Body of pancreas (tissue), 4 donors: ENCODE data around the gene EWSR1.
A peak's percentile ranks its signal among the peaks of the same experiment; 100 is the strongest.

ENCODE experiments used
- CTCF ChIP-seq, 7 experiments: fragments of 450-650 bp in 4 of 7; fragments of 200-600 bp in 3 of 7; sonication (generic) in 3 of 7; IDR thresholded peaks; one replicate each; pipeline ENCODE4 v1.5.1; 2016 to 2019; ENCODE audit warnings: antibody characterized with exemption in 7 of 7
- POLR2A ChIP-seq, 3 donors: fragments of 450-650 bp; IDR thresholded peaks; one replicate each; pipeline ENCODE4 v1.6.1; 2016; ENCODE audit warnings: antibody characterized with exemption in 3 of 3, mild to moderate bottlenecking in 2 of 3

DNA sequence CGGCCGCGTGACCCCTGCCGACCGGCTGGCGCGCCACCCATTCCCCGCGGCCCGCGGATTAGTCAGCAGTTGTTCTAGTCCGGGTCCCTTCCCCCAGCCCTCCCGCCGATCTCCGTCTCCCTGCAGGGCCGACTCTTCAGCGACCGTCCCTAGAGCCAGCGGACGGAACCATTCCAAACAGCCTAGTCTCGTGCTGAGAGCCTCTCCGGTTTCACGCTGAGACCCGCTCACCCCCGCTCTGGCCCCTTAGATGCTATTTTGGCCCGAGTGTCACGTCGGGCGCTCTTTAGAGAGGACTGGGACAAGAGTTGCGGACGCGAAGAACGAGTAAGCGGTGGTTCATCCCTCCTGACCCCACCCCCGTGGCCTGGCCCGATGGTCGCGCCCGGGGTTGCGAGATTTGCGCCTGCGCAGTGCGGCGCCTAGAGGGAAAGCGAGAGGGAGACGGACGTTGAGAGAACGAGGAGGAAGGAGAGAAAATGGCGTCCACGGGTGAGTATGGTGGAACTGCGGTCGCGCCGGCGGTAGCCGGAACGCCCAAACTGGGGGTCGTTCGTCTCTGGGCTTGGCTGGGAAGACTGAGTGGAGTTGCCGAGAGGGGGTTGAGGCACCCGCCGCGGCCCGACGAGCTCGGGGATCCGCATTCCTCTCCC, at the start of gene EWSR1, which contains the start of gene RHBDD3:
- peak; percentile 86 to 96 (median 96) for TF ChIP-seq POLR2A (IDR thresholded peaks at IDR 0.05)
- peak in 1 of 7 experiments; percentile 8 for TF ChIP-seq CTCF (IDR thresholded peaks at IDR 0.05)
